HCT116 (cell line): Measurements from ENCODE around the gene RARB. TPM values are rescaled to one million over a fixed set of nuclear protein-coding genes. Genes with fewer than 3 reads are reported as not detected.

Experiments
- ATAC-seq: fragments of 200-7000 bp; cut with Tn5 transposase; 2 replicates; pipeline ENCODE4 v1.9.1; 2020; ENCODE audit warnings: mild to moderate bottlenecking, moderate library complexity
- BruUV-seq: library from RNA; stranded (reverse); fragments of 400-500 nt; replicated peaks from 2 replicates; lab custom pipeline; 2021; lab: Mats Ljungman, UMichigan
- CTCF ChIA-PET: fragments of 300-600 bp; sonication (Branson Sonifier 250); formaldehyde crosslinking; loops from one replicate; lab custom pipeline; 2021; ENCODE audit warnings: antibody characterized with exemption; lab: Charles Lee
- POLR2A ChIA-PET: fragments of 300-600, 350-600 bp; sonication (Branson Sonifier 250); formaldehyde crosslinking; loops from one replicate; lab custom pipeline; 2021; ENCODE audit warnings: antibody characterized with exemption; lab: Charles Lee
- RAD21 ChIA-PET, 2 experiments: fragments of 300-600 bp; sonication (Branson Sonifier 250); formaldehyde crosslinking; loops; one replicate each; lab custom pipeline; 2023; ENCODE audit warnings: low total read pairs in 2 of 2; ENCODE audit not compliant: uncharacterized antibody in 2 of 2, unreplicated experiment in 2 of 2, low non-redundant PET in 1 of 2; lab: Charles Lee
- DNase-seq: peaks from one replicate; pipeline ENCODE4 v3.0.0-alpha.2; 2010; ENCODE audit warnings: low read depth, low spot score
- H2AFZ ChIP-seq: fragments of 200-600 bp; shearing (Covaris generic), sonication (generic); 2 replicates; pipeline ENCODE4 v1.6.1; 2017; ENCODE audit warnings: low read depth, mixed run types, mixed read lengths, antibody characterized with exemption, low read length; ENCODE audit not compliant: poor library complexity, severe bottlenecking
- H3K27ac ChIP-seq: 2 replicates; pipeline ENCODE4 v1.5.1; 2012; ENCODE audit warnings: low read depth, low read length
- H3K27me3 ChIP-seq: fragments of 200-600 bp; sonication (generic); 2 replicates; pipeline ENCODE4 v1.6.1; 2016; ENCODE audit warnings: mixed run types, low read length, mixed read lengths; ENCODE audit not compliant: insufficient read depth
- H3K36me3 ChIP-seq, 2 experiments: fragments of 200-500 bp in 1 of 2; fragments of 200-600 bp in 1 of 2; sonication (Bioruptor generic) in 1 of 2; sonication (generic) in 1 of 2; 2 replicates each; pipeline versions ENCODE4 v1.5.1 to v1.6.1; 2014 to 2016; ENCODE audit warnings: low read length in 2 of 2, inconsistent platforms in 1 of 2, mixed read lengths in 1 of 2, mixed run types in 1 of 2; ENCODE audit not compliant: insufficient read depth in 2 of 2, control insufficient read depth in 1 of 2
- H3K4me1 ChIP-seq, 2 experiments: fragments of 200-600 bp in 1 of 2; sonication (generic) in 1 of 2; 2 replicates each; pipeline versions ENCODE4 v1.5.1 to v1.6.1; 2012 to 2017; ENCODE audit warnings: low read length in 2 of 2, inconsistent platforms in 1 of 2, mild to moderate bottlenecking in 1 of 2, mixed read lengths in 1 of 2, mixed run types in 1 of 2, moderate library complexity in 1 of 2; ENCODE audit not compliant: insufficient read depth in 2 of 2, control insufficient read depth in 1 of 2
- H3K4me2 ChIP-seq: fragments of 200-600 bp; sonication (generic); 2 replicates; pipeline ENCODE4 v1.6.1; 2017; ENCODE audit warnings: mixed run types, low read length, mixed read lengths
- H3K4me3 ChIP-seq, 2 experiments: fragments of 200-600 bp in 1 of 2; sonication (generic) in 1 of 2; replicated peaks in 1 of 2; 2 replicates each; pipeline ENCODE4 v1.5.1; 2011 to 2016; ENCODE audit warnings: low read length in 2 of 2, control low read depth in 1 of 2, low read depth in 1 of 2, mild to moderate bottlenecking in 1 of 2, mixed read lengths in 1 of 2, mixed run types in 1 of 2
- H3K79me2 ChIP-seq: fragments of 200-600 bp; sonication (generic); 2 replicates; pipeline ENCODE4 v1.6.1; 2017; ENCODE audit warnings: mild to moderate bottlenecking, mixed run types, low read length, moderate library complexity, mixed read lengths; ENCODE audit not compliant: insufficient read depth
- H3K9ac ChIP-seq: fragments of 200-600 bp; sonication (generic); 2 replicates; pipeline ENCODE4 v1.6.1; 2016; ENCODE audit warnings: low read length, mixed read lengths
- H3K9me2 ChIP-seq: fragments of 200-600 bp; sonication (generic), shearing (Covaris generic); 2 replicates; pipeline ENCODE4 v1.6.1; 2017; ENCODE audit warnings: mixed run types, mild to moderate bottlenecking, moderate library complexity; ENCODE audit not compliant: insufficient read depth
- H3K9me3 ChIP-seq, 2 experiments: fragments of 200-500 bp in 1 of 2; fragments of 200-600 bp in 1 of 2; sonication (Bioruptor generic) in 1 of 2; sonication (generic) in 1 of 2; 2 replicates each; pipeline ENCODE4 v1.6.1; 2014 to 2017; ENCODE audit warnings: low read length in 2 of 2, mixed read lengths in 2 of 2, inconsistent platforms in 1 of 2, low read depth in 1 of 2, mild to moderate bottlenecking in 1 of 2, mixed run types in 1 of 2, moderate library complexity in 1 of 2; ENCODE audit not compliant: control insufficient read depth in 1 of 2, insufficient read depth in 1 of 2
- H4K20me1 ChIP-seq: fragments of 200-600 bp; sonication (generic), shearing (Covaris generic); 2 replicates; pipeline ENCODE4 v1.6.1; 2017; ENCODE audit warnings: mixed run types, mild to moderate bottlenecking, moderate library complexity; ENCODE audit not compliant: insufficient read depth
- ATF3 ChIP-seq: IDR thresholded peaks from 2 replicates; pipeline ENCODE4 v1.6.1; 2012
- CBX3 ChIP-seq: IDR thresholded peaks from 2 replicates; pipeline ENCODE4 v1.6.1; 2012; ENCODE audit warnings: low read depth
- CEBPB ChIP-seq: IDR thresholded peaks from 2 replicates; pipeline ENCODE4 v1.6.1; 2012; ENCODE audit warnings: low read depth
- EGR1 ChIP-seq: IDR thresholded peaks from 2 replicates; pipeline ENCODE4 v1.6.1; 2012; ENCODE audit warnings: low read depth
- ELF1 ChIP-seq: IDR thresholded peaks from 2 replicates; pipeline ENCODE4 v1.6.1; 2012; ENCODE audit warnings: low read depth, borderline replicate concordance
- EZH2 ChIP-seq: fragments of 200-600 bp; sonication (generic); IDR thresholded peaks from 2 replicates; pipeline ENCODE4 v1.6.1; 2017; ENCODE audit warnings: antibody characterized with exemption, mixed run types
- EZH2phosphoT487 ChIP-seq: fragments of 200-600 bp; IDR thresholded peaks from 2 replicates; pipeline ENCODE4 v1.6.1; 2018; ENCODE audit warnings: antibody characterized with exemption, borderline replicate concordance
- FOSL1 ChIP-seq: IDR thresholded peaks from 2 replicates; pipeline ENCODE4 v1.6.1; 2012; ENCODE audit warnings: low read depth
- POLR2A ChIP-seq: IDR thresholded peaks from 2 replicates; pipeline ENCODE4 v1.7.0; 2011; ENCODE audit warnings: borderline replicate concordance; ENCODE audit not compliant: insufficient read depth, insufficient read length; ENCODE audit errors: extremely low read depth
- SP1 ChIP-seq: IDR thresholded peaks from 2 replicates; pipeline ENCODE4 v1.6.1; 2012; ENCODE audit warnings: low read depth
- SRF ChIP-seq: IDR thresholded peaks from 2 replicates; pipeline ENCODE4 v1.6.1; 2012; ENCODE audit warnings: low read depth
- TCF7L2 ChIP-seq: IDR thresholded peaks from 2 replicates; pipeline ENCODE4 v1.7.0; 2011; ENCODE audit warnings: borderline replicate concordance, inconsistent platforms; ENCODE audit not compliant: insufficient read depth, insufficient read length; ENCODE audit errors: extremely low read depth
- YY1 ChIP-seq: IDR thresholded peaks from 2 replicates; pipeline ENCODE4 v1.6.1; 2011; ENCODE audit warnings: low read length, low read depth, moderate library complexity, mild to moderate bottlenecking; ENCODE audit not compliant: insufficient replicate concordance; ENCODE audit errors: extremely low read depth
- ZBTB33 ChIP-seq: IDR thresholded peaks from 2 replicates; pipeline ENCODE4 v1.6.1; 2011; ENCODE audit warnings: mild to moderate bottlenecking, low read length, moderate library complexity; ENCODE audit not compliant: insufficient replicate concordance; ENCODE audit errors: extremely low read depth
- ZNF274 ChIP-seq: fragments of 200-500 bp; sonication (Bioruptor generic); IDR thresholded peaks from 2 replicates; pipeline ENCODE4 v1.6.1; 2014; ENCODE audit warnings: mild to moderate bottlenecking, low read depth, low read length, inconsistent platforms
- intact Hi-C: fragments of 100-400 bp; cut with micrococcal nuclease; formaldehyde crosslinking; loops from 2 replicates; pipeline ENCODE4 v1.10.0; 2022
- total RNA-seq: library from RNA; stranded (reverse); gene quantifications from one replicate; pipeline ENCODE4 v1.2.1, GENCODE V29; 2021; ENCODE audit not compliant: unreplicated experiment
- TF ChIP-seq, protein P1 (sequence below), 3 experiments: fragments of 200-600 bp in 1 of 3; sonication (generic) in 1 of 3; IDR thresholded peaks in 2 of 3; conservative IDR thresholded peaks in 1 of 3; 2 replicates each; pipeline ENCODE4 v1.5.1; 2012 to 2017; ENCODE audit warnings: low read depth in 2 of 3, low read length in 2 of 3, antibody characterized with exemption in 1 of 3, borderline replicate concordance in 1 of 3, control low read depth in 1 of 3, mild to moderate bottlenecking in 1 of 3, mixed read lengths in 1 of 3, mixed run types in 1 of 3, moderate library complexity in 1 of 3; ENCODE audit not compliant: insufficient read depth in 1 of 3
- TF ChIP-seq, protein P2 (sequence below): IDR thresholded peaks from 2 replicates; pipeline ENCODE4 v1.6.1; 2012; ENCODE audit warnings: low read depth
- TF ChIP-seq, protein P3 (sequence below): IDR thresholded peaks from 2 replicates; pipeline ENCODE4 v1.6.1; 2012

Gene RARB
- total RNA-seq, 1 experiment from 2014 or later = not detected

- DNase-seq = no peak
- no peaks in the 10 kb centered on the region for H3K79me2 ChIP-seq
- no peaks in the 10 kb centered on the region; a peak in 1 of 4 replicates for H3K4me1 ChIP-seq
- H3K9ac ChIP-seq = no peak overlapping the region
- no peak for TF ChIP-seq FOSL1
- no peak for TF ChIP-seq EGR1
- no peak for TF ChIP-seq EZH2phosphoT487
- TF ChIP-seq ZNF274 = no peak
- no peak for TF ChIP-seq ZBTB33
- no peak for TF ChIP-seq SRF
- no peak for TF ChIP-seq ATF3
- TF ChIP-seq CEBPB = no peak
- no peak for TF ChIP-seq POLR2A
- no peak for TF ChIP-seq YY1
- TF ChIP-seq, protein P1, sequence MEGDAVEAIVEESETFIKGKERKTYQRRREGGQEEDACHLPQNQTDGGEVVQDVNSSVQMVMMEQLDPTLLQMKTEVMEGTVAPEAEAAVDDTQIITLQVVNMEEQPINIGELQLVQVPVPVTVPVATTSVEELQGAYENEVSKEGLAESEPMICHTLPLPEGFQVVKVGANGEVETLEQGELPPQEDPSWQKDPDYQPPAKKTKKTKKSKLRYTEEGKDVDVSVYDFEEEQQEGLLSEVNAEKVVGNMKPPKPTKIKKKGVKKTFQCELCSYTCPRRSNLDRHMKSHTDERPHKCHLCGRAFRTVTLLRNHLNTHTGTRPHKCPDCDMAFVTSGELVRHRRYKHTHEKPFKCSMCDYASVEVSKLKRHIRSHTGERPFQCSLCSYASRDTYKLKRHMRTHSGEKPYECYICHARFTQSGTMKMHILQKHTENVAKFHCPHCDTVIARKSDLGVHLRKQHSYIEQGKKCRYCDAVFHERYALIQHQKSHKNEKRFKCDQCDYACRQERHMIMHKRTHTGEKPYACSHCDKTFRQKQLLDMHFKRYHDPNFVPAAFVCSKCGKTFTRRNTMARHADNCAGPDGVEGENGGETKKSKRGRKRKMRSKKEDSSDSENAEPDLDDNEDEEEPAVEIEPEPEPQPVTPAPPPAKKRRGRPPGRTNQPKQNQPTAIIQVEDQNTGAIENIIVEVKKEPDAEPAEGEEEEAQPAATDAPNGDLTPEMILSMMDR (IDR thresholded peaks at IDR 0.05 in 2 of 3, conservative IDR thresholded peaks at IDR 0.05 in 1 of 3; ENCODE audit: borderline replicate concordance in 1 of 3, insufficient read depth in 1 of 3, low read depth in 2 of 3, low read length in 2 of 3) = no peak
- no peak for TF ChIP-seq CBX3
- TF ChIP-seq SP1 = no peak
- TF ChIP-seq TCF7L2 = no peak
- TF ChIP-seq, protein P2, sequence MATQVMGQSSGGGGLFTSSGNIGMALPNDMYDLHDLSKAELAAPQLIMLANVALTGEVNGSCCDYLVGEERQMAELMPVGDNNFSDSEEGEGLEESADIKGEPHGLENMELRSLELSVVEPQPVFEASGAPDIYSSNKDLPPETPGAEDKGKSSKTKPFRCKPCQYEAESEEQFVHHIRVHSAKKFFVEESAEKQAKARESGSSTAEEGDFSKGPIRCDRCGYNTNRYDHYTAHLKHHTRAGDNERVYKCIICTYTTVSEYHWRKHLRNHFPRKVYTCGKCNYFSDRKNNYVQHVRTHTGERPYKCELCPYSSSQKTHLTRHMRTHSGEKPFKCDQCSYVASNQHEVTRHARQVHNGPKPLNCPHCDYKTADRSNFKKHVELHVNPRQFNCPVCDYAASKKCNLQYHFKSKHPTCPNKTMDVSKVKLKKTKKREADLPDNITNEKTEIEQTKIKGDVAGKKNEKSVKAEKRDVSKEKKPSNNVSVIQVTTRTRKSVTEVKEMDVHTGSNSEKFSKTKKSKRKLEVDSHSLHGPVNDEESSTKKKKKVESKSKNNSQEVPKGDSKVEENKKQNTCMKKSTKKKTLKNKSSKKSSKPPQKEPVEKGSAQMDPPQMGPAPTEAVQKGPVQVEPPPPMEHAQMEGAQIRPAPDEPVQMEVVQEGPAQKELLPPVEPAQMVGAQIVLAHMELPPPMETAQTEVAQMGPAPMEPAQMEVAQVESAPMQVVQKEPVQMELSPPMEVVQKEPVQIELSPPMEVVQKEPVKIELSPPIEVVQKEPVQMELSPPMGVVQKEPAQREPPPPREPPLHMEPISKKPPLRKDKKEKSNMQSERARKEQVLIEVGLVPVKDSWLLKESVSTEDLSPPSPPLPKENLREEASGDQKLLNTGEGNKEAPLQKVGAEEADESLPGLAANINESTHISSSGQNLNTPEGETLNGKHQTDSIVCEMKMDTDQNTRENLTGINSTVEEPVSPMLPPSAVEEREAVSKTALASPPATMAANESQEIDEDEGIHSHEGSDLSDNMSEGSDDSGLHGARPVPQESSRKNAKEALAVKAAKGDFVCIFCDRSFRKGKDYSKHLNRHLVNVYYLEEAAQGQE = no peak
- TF ChIP-seq EZH2 = no peak
- TF ChIP-seq ELF1 = no peak
- TF ChIP-seq, protein P3, sequence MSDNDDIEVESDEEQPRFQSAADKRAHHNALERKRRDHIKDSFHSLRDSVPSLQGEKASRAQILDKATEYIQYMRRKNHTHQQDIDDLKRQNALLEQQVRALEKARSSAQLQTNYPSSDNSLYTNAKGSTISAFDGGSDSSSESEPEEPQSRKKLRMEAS = no peak
- H3K9me2 ChIP-seq = no peaks in the 10 kb centered on the region
- RAD21 ChIA-PET = no interaction called here
- CTCF ChIA-PET = no interaction called here
- POLR2A ChIA-PET = no interaction called here
- no peak overlapping the region for H2AFZ ChIP-seq
- H3K36me3 ChIP-seq = no peaks in the 10 kb centered on the region
- no peak overlapping the region for H3K4me2 ChIP-seq
- H4K20me1 ChIP-seq = no peaks in the 10 kb centered on the region
- H3K9me3 ChIP-seq = no peaks in the 10 kb centered on the region
- intact Hi-C loops = no loop called here
- BruUV-seq = no TSS peak
- H3K27me3 ChIP-seq = no peaks in the 10 kb centered on the region
- H3K27ac ChIP-seq = no peak overlapping the region
- ATAC-seq = no peak
- H3K4me3 ChIP-seq = no peak overlapping the region
Observed at GRCh38 chr3:25461946-25462345, 33.9 kb downstream of the RARB start.
